ENCODE data around the gene SPARC. TPM values are rescaled to one million over a fixed set of nuclear protein-coding genes. Genes with fewer than 3 reads are reported as not detected.

The SPARC gene
- total RNA-seq, 1 experiment from 2014 or later: 418 TPM

- TF ChIP-seq NFYB (CRISPR knock-in tag; conservative IDR thresholded peaks at IDR 0.05; ENCODE audit: low read depth): no peak
- TF ChIP-seq MYBL2 (CRISPR knock-in tag; IDR thresholded peaks at IDR 0.05): no peak
- TF ChIP-seq, protein P1, sequence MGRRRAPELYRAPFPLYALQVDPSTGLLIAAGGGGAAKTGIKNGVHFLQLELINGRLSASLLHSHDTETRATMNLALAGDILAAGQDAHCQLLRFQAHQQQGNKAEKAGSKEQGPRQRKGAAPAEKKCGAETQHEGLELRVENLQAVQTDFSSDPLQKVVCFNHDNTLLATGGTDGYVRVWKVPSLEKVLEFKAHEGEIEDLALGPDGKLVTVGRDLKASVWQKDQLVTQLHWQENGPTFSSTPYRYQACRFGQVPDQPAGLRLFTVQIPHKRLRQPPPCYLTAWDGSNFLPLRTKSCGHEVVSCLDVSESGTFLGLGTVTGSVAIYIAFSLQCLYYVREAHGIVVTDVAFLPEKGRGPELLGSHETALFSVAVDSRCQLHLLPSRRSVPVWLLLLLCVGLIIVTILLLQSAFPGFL (CRISPR knock-in tag; IDR thresholded peaks at IDR 0.05; ENCODE audit: borderline replicate concordance): no peak
- no peak for TF ChIP-seq ESRRA (CRISPR knock-in tag; IDR thresholded peaks at IDR 0.05; ENCODE audit: borderline replicate concordance)
- TF ChIP-seq NR3C1 (CRISPR knock-in tag; conservative IDR thresholded peaks at IDR 0.05; ENCODE audit: low read depth): no peak
Measured at GRCh38 chr5:151631941-151632340, 54.8 kb downstream of the SPARC start (continued).

GRCh38 chr5:151630088-151630487, 56.6 kb downstream of the SPARC start:
- H3K9me3 Mint-ChIP-seq: no peaks in the 10 kb centered on the region
- TF ChIP-seq ZNF532 (CRISPR knock-in tag; IDR thresholded peaks at IDR 0.05; ENCODE audit: borderline replicate concordance): no peak
- POLR2A ChIA-PET: no interaction called here
- H3K4me3 Mint-ChIP-seq: no peak overlapping the region
- H3K36me3 Mint-ChIP-seq: no peaks in the 10 kb centered on the region
- ATAC-seq (no peak), DNase-seq (ENCODE audit: low spot score) (no peak)
- CTCF ChIA-PET: interaction anchor here (1.6 kb wide), 1 partner anchor 10 kb away, joined by 4 read pairs; no protein-coding TSS in a partner anchor
- H3K27ac Mint-ChIP-seq: no peak overlapping the region
- 0 out of 2 replicates have a peak, but pooled peaks cover 4% of the 10 kb centered on the region for H3K4me1 Mint-ChIP-seq
- H3K27me3 Mint-ChIP-seq (ENCODE audit: low read depth): peaks cover 6% of the 10 kb centered on the region; the same call in 1 of the 2 replicates

DNA sequence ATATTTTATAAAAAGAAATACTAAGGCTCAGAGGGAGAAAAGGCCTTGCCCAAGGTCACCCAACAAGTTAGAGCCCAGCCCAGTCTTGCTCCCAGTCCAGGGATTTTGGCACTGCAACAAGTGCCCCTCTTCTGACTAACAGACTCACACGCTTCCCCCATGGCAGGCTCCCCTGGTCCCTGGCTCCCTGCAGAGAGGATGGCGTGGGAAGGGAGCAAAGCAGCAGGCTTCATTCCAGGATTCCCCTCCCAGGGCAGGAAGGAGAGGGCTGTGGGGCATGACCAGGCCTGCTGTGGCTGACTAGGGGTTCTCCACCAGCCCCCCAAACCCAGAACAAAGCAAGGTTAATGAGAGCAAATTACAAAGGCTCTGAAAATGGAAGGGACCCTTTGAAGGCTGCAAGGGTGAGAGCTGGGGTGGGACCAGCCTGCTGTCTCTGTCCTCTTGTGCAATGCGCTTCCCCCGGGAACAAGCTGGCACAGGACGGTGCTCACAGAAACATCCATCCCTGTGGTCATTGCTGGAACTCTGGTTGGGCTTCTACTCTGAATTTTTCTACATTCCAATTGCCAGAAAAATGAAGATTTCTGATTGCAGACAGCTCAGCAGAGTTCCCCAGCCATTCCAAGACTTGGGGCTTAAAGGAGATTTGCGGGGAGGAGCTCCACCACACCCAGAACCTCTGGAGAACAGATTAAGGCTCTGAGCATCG, 58.4 kb downstream of the SPARC start:
- ChIA-PET POLR2A (no interaction called here), CTCF (interaction anchor here (0.8 kb wide), 1 partner anchor 24 kb away, joined by 4 read pairs; no protein-coding TSS in a partner anchor)
- no peaks in the 10 kb centered on the region for H3K27me3 Mint-ChIP-seq (ENCODE audit: low read depth)
- no peak for ATAC-seq
- H3K27ac Mint-ChIP-seq: no peak overlapping the region
- no peaks in the 10 kb centered on the region for H3K36me3 Mint-ChIP-seq
- no peak for DNase-seq (ENCODE audit: low spot score)
- H3K4me1 Mint-ChIP-seq: no peaks in the 10 kb centered on the region
- H3K4me3 Mint-ChIP-seq: no peak overlapping the region
- TF ChIP-seq FOXK1 (CRISPR knock-in tag; IDR thresholded peaks at IDR 0.05): no peak
- TF ChIP-seq, protein P2, sequence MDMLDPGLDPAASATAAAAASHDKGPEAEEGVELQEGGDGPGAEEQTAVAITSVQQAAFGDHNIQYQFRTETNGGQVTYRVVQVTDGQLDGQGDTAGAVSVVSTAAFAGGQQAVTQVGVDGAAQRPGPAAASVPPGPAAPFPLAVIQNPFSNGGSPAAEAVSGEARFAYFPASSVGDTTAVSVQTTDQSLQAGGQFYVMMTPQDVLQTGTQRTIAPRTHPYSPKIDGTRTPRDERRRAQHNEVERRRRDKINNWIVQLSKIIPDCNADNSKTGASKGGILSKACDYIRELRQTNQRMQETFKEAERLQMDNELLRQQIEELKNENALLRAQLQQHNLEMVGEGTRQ (CRISPR knock-in tag; IDR thresholded peaks at IDR 0.05): no peak
- no peak for TF ChIP-seq ZNF219 (CRISPR knock-in tag; IDR thresholded peaks at IDR 0.05; ENCODE audit: borderline replicate concordance)
- no peak for TF ChIP-seq PRRX2 (CRISPR knock-in tag; IDR thresholded peaks at IDR 0.05)
- no peak for TF ChIP-seq IRF1 (CRISPR knock-in tag; IDR thresholded peaks at IDR 0.05)
- no peak for TF ChIP-seq RELA (CRISPR knock-in tag; IDR thresholded peaks at IDR 0.05; ENCODE audit: borderline replicate concordance)
- TF ChIP-seq ZNF396 (CRISPR knock-in tag; IDR thresholded peaks at IDR 0.05; ENCODE audit: borderline replicate concordance): no peak
- TF ChIP-seq ZBTB43 (CRISPR knock-in tag; IDR thresholded peaks at IDR 0.05): no peak
- no peak for TF ChIP-seq ESRRA (CRISPR knock-in tag; IDR thresholded peaks at IDR 0.05; ENCODE audit: borderline replicate concordance)
- no peak for TF ChIP-seq IRF2 (CRISPR knock-in tag; IDR thresholded peaks at IDR 0.05; ENCODE audit: borderline replicate concordance, low read depth)
- TF ChIP-seq, protein P3, sequence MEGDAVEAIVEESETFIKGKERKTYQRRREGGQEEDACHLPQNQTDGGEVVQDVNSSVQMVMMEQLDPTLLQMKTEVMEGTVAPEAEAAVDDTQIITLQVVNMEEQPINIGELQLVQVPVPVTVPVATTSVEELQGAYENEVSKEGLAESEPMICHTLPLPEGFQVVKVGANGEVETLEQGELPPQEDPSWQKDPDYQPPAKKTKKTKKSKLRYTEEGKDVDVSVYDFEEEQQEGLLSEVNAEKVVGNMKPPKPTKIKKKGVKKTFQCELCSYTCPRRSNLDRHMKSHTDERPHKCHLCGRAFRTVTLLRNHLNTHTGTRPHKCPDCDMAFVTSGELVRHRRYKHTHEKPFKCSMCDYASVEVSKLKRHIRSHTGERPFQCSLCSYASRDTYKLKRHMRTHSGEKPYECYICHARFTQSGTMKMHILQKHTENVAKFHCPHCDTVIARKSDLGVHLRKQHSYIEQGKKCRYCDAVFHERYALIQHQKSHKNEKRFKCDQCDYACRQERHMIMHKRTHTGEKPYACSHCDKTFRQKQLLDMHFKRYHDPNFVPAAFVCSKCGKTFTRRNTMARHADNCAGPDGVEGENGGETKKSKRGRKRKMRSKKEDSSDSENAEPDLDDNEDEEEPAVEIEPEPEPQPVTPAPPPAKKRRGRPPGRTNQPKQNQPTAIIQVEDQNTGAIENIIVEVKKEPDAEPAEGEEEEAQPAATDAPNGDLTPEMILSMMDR (IDR thresholded peaks at IDR 0.05): no peak
- TF ChIP-seq, protein P4, sequence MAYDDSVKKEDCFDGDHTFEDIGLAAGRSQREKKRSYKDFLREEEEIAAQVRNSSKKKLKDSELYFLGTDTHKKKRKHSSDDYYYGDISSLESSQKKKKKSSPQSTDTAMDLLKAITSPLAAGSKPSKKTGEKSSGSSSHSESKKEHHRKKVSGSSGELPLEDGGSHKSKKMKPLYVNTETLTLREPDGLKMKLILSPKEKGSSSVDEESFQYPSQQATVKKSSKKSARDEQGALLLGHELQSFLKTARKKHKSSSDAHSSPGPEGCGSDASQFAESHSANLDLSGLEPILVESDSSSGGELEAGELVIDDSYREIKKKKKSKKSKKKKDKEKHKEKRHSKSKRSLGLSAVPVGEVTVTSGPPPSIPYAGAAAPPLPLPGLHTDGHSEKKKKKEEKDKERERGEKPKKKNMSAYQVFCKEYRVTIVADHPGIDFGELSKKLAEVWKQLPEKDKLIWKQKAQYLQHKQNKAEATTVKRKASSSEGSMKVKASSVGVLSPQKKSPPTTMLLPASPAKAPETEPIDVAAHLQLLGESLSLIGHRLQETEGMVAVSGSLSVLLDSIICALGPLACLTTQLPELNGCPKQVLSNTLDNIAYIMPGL (CRISPR knock-in tag; IDR thresholded peaks at IDR 0.05): no peak
- H3K9me3 Mint-ChIP-seq: no peaks in the 10 kb centered on the region
